ENCODE results near the gene MAPK4. TPM values are rescaled to one million over a fixed set of nuclear protein-coding genes. Genes with fewer than 3 reads are reported as not detected.
"Not testable (repeated sequence)": the region's sequence is repeated elsewhere in the genome, so short reads cannot be mapped to it uniquely, and the experiment has no call there.

Gene MAPK4
- polyA plus RNA-seq, 1 donor = 10.9 TPM

- DNase-seq (ENCODE audit: low read depth) = no peak
Observed at GRCh38 chr18:50680966-50681365, 121.1 kb downstream of the MAPK4 start.

DNA sequence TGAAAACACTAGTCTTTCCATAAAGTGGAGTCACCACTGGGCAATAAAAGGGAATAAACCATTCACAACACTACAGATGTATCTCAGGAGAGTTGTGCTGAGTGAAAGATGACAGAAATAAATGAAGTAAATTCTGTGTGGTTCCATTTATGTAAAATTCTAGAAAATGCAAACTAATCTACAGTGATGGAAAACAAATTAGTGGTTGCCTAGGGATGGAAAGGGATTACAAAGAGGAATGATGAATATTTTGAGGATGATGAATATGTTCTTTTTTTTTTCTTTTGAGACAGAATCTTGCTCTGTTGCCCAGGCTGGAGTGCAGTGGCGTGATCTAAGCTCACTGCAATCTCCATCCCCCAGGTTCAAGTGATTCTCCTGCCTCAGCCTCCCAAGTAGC, 123.0 kb downstream of the MAPK4 start:
- no peak for DNase-seq (ENCODE audit: low read depth)

GRCh38 chr18:50686409-50686808, 126.5 kb downstream of the MAPK4 start:
- DNase-seq (ENCODE audit: low read depth) = no peak

- DNase-seq (ENCODE audit: low read depth) = no peak
Observed at GRCh38 chr18:50687491-50687890, 127.6 kb downstream of the MAPK4 start.

DNA sequence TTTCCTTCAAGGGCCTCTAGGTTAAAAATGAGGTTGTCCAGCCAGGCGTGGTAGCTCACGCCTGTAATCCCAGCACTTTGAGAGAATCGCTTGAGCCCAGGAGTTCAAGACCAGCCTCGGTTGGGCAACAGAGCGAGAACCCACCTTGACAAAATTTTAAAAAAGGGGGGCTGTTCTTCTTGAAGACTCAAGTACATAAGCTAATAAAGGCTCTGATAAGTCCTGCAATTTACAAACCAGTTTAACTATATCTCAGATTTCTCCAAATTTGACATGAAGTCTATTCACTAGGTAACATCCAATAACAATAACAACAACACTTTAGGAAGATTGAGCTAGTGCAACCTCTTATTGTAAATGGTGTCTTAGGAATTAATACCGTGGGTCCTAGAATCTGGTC, 129.7 kb downstream of the MAPK4 start:
- DNase-seq (ENCODE audit: low read depth) = no peak

DNA sequence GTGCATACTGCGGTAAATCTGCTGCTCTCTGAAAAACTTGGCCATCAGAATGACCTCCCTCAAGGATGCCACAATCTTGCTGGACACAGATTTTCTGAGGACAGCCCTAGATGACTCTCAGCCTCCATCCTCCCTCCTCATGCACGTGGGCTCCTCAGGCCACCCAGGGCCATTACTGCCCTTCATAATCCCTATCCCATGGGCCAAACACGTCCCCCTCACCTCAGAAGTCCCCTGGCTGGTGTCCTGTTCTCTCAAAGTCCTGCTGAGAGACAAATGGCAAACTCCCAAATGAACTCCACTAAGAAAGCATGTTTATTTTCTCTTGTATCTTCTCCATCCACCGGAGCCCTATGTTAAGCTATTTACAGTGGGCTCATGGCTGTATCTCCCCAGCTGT, 134.3 kb downstream of the MAPK4 start:
- no peak for DNase-seq (ENCODE audit: low read depth)

- no peak for DNase-seq (ENCODE audit: low read depth)
Observed at GRCh38 chr18:50695431-50696176, 135.7 kb downstream of the MAPK4 start.

DNA sequence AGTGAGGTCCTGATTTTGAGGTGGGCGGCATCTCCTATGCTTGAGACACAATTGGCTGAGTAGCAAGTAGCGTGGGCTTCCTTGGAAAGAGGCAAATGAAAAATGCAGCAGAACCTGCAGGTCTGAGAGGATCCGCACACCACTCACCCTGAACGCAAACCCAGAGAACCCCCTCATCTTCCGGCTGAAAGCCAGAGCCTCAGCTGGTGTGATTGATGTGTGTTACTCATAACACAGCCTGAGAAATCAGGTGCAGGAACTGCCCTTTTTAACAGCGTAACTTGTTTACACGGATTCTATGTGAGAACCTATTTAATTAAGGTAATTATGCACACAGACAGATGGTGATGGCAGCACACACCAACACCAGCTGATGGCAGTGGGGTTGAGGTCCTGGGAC, 136.5 kb downstream of the MAPK4 start:
- no peak for DNase-seq (ENCODE audit: low read depth)

DNA sequence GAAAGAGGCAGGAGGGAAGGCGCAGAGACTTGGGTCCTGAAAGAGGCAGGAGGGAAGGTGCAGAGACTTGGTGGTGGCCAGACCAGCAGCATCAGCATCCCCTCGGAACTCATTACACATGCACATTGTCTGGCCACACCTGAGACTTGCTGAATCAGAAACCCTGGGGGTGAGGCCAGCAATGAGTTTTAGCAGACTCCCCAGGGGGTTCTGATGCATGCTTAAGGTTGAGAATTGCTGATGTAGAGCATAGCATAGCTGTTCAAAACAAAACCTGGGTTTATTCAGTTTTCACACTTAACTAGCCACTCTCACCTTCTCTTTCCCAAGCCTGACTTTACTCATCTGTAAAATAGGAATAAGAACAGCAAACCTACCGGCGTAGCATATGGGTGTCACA, 137.0 kb downstream of the MAPK4 start:
- DNase-seq (ENCODE audit: low read depth) = no peak

- DNase-seq (ENCODE audit: low read depth) = no peak
Observed at GRCh38 chr18:50697509-50697908, 137.6 kb downstream of the MAPK4 start.

- DNase-seq (ENCODE audit: low read depth) = no peak
Observed at GRCh38 chr18:50700245-50701165, 140.6 kb downstream of the MAPK4 start.

DNA sequence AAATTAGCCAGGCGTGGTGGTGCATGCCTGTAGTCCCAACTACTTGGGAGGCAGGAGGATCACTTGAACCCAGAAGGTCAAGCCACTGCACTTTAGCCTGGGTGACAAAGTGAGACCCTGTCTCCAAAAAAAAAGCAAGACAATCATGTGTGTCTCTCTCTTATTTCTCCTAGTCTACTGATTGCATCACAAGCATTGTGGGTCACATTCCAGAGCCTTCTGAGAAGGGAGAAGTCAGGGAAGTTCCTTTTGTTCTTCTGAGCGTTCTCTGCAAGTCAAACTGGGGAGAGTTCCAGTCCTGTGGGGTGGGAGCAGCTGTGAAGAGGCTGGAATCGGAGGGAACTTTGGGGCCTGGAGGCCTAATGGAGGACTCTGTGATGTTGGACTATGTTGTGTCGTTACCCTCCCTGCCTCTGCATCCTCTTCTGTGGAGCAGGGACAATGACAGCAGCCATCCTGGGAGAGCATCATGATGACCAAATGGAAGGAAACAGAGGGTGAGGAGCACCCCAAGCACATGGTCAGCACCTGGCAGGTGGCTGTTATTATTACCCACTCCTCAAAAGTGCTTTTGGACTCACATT, 144.6 kb downstream of the MAPK4 start:
- DNase-seq (ENCODE audit: low read depth) = no peak

GRCh38 chr18:50706199-50706598, 146.3 kb downstream of the MAPK4 start:
- DNase-seq (ENCODE audit: low read depth) = no peak

- no peak for DNase-seq (ENCODE audit: low read depth)
Observed at GRCh38 chr18:50706651-50707050, 146.8 kb downstream of the MAPK4 start.

- not testable (repeated sequence) for DNase-seq (ENCODE audit: low read depth)
Observed at GRCh38 chr18:50707297-50707696, 147.4 kb downstream of the MAPK4 start.

GRCh38 chr18:50707855-50708469, 148.1 kb downstream of the MAPK4 start:
- DNase-seq (ENCODE audit: low read depth) = peak; percentile 34

DNA sequence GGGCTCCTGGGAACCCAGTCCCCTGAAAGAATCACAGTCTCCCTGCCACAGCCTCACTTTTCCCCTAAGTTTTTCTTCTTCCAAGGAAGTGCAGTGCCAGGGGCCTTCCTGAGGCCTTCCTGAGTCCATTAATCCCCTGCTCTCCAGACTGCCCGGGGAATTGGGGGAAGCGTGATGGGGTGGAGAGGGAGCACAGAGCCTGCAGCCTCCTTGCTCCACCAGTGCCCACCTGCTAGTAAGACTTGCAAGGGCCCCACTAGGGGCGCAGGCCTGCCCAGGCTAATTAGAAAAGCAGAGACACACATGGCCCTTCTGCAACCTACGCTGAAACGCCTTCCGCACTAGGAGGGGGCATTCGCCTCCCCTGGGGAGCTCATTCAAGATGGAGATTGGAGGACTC, 149.3 kb downstream of the MAPK4 start:
- DNase-seq (ENCODE audit: low read depth) = no peak

DNA sequence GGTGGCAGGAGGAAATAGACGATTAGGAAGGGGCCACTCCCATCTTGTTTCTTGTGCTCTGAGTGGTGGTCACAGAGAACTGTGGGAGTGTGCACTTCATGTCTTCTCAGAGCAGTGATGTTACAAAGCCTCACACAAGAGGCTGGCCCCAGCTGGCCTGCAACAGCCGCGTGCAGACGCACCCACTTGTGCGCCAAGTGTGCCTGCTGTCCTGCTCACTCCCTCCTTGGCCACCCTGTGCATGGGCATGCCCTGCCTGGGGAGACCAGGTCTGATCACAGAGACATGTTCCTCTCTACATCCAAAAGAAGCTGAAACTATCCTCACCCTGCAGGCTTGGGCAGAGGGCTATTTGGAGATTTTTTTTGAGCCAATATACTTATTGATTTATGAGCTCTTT, 151.5 kb downstream of the MAPK4 start:
- DNase-seq (ENCODE audit: low read depth) = no peak

DNA sequence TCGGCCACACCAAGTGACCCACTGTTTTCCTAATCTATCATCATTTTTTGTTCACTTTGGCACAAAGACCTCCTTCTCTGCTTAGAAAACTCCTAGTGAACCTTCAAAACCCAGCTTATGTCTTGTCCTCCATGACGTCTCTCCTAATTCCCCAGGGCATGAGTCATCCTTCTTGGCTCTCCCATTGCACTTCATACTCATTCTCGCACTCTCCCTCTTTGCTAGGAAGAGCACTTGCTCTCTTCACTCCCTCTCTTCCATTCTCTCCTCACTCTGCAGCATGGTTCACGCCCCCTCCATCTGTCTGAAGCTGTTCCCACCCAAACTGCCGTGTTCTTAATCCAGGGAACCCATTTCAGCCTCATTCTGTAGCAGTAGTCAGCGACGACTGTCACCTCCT, 156.0 kb downstream of the MAPK4 start:
- no peak for DNase-seq (ENCODE audit: low read depth)

GRCh38 chr18:50716902-50717301, 157.0 kb downstream of the MAPK4 start:
- no peak for DNase-seq (ENCODE audit: low read depth)

GRCh38 chr18:50717563-50717962, 157.7 kb downstream of the MAPK4 start:
- no peak for DNase-seq (ENCODE audit: low read depth)
